ENCODE results near the gene CDC6.
A peak's percentile ranks its signal among the peaks of the same experiment; 100 is the strongest.

Gene CDC6

DNA sequence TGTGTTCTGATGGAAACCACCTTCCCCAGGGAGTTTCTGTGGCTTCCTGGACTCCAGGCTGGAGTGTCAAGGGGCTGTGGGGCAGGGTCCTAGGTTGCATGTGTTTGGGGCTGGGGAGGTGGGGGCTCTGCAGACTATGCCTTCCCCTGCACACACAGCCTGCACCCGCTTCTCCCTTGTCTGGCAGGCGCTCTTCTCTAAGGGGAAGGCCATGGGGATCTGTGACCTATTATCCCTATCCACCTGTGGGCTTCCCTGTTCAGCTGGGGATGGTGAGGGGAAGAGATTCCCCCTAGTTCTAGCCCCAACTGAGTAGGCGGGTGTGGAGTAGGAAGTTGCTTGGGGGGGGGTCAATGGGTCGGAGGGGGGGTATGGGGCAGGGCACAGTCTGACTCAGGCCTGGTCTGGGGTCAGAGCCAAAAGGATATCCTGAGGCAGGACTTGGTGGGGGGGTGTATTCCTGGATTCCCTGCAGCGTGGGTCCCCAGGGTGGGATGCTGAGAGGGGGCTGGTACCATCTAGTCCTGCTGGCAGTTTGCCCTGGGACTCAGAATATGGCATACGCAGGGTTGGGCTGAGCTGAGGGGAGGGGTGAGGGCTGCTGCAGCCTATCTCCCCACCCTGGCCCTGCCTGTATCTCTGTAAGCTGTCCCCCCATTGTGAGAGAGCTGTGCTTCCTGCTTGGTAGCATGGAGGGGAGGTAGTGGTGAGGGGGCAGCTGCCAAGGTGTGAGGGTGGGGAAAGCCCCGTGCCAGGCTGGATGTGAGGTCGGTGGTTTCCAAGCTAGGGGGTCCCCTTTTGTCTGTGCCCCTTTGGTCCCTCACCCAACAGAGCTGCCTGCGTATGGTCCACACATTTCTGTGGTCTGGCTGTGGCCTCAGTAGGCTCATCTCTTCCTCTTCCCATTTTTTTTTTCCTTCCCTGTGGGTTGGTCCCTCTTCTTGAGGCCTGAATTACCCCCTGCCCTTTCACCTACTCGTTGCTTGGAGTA lies 36.0 kb downstream of the CDC6 start:
- DNase-seq (ENCODE audit: low read depth), result peak; percentile 83

- no peak for DNase-seq (ENCODE audit: low read depth)
These were observed 37.7 kb downstream of the CDC6 start for GRCh38 chr17:40325156-40326013.

- no peak for DNase-seq (ENCODE audit: low read depth)
These were observed 38.5 kb downstream of the CDC6 start for GRCh38 chr17:40326014-40326831.

DNA sequence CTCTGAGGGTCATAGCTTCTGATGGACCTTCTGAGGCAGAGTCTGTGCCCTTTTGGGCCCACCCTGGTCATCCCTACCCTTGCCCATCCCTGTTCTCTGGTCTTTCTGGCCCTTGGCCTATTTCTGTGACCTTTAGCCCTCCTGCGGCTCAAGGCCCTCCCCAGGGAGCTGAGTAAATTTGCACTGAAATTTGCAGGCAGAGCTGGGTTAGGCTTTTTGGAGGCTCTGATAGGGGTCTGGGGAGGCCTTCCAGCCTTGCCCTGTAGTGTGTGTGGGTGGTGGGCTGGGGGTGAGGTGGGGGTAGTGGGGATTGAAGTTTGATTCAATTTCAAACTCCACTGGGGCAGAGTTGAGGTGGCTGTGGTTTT lies 39.1 kb downstream of the CDC6 start:
- DNase-seq (ENCODE audit: low read depth), result no peak

GRCh38 chr17:40327244-40327729 lies 39.6 kb downstream of the CDC6 start:
- DNase-seq (ENCODE audit: low read depth), result no peak

GRCh38 chr17:40327735-40328385 lies 40.2 kb downstream of the CDC6 start:
- DNase-seq (ENCODE audit: low read depth), result no peak

DNA sequence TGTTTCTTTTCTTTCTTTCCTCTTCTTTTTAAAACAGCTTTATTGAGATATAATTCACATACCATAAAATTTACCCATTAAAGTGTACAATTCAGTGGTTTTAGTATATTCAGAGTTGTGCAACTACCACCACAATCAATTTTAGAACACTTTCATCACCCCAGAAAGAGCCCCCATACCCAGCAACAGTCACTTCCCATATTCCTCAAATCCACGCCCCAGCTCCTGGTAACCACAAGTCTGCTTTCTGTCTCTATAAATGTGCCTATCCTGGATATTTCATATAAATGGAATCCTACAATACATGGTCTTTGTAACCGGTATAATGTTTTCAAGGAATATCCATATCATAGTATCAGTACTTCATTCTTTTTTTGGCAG lies 40.7 kb downstream of the CDC6 start:
- DNase-seq (ENCODE audit: low read depth), result no peak

- DNase-seq (ENCODE audit: low read depth), result no peak
These were observed 42.4 kb downstream of the CDC6 start for GRCh38 chr17:40329839-40330794.

DNA sequence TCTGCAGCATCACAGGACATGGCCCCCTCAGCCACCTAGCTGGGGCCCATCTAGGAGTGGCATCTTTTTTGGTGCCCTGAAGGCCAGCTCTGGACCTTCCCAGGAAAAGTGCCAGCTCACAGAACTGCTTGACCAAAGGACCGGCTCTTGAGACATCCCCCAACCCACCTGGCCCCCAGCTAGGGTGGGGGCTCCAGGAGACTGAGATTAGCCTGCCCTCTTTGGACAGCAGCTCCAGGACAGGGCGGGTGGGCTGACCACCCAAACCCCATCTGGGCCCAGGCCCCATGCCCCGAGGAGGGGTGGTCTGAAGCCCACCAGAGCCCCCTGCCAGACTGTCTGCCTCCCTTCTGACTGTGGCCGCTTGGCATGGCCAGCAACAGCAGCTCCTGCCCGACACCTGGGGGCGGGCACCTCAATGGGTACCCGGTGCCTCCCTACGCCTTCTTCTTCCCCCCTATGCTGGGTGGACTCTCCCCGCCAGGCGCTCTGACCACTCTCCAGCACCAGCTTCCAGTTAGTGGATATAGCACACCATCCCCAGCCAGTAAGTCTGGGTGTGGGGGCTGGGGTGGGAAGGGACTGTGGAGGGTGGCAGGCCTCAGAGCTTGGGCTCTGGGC lies 43.3 kb downstream of the CDC6 start:
- no peak for DNase-seq (ENCODE audit: low read depth)

GRCh38 chr17:40331743-40332641 lies 44.3 kb downstream of the CDC6 start:
- DNase-seq (ENCODE audit: low read depth), result no peak

- no peak for DNase-seq (ENCODE audit: low read depth)
These were observed 46.2 kb downstream of the CDC6 start for GRCh38 chr17:40333781-40334448.

DNA sequence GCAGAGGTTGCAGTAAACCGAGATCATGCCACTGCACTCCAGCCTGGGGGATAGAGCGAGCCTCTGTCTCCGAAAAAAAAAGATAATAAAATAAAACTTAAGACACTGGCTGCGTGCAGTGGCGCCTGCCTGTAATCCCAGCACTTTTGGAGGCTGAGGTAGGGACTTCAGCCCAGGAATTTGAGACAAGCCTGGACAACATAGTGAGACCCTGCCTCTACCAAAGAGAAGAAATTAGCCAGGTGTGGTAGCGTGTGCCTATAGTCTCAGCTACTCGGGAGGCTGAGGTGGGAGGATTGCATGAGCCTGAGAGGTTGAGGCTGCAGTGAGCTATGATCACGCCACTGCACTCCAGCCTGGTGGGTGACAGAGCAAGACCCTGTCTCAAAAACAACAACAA lies 47.9 kb downstream of the CDC6 start:
- no peak for DNase-seq (ENCODE audit: low read depth)

DNA sequence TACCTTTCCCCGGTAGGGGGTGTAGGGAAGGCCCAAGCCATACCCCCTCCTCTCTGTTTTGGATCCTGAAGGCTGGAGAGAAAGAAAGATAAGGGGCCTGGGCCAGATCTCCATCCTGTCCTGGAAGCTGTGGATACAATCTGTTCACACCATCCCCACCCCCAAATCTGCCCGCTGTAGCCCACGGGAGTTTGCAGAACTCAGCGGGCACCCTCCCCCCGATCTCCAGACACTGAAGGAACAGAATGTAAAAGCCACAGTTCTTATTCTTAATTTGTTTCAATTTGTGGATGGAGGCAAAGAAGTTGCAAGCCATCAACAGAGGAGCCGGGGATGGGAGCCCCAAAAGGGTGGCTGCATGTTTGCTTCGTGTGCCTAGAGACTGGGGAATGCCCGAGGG lies 49.7 kb downstream of the CDC6 start:
- no peak for DNase-seq (ENCODE audit: low read depth)

GRCh38 chr17:40338058-40338457 lies 50.4 kb downstream of the CDC6 start:
- no peak for DNase-seq (ENCODE audit: low read depth)

- DNase-seq (ENCODE audit: low read depth), result no peak
These were observed 51.4 kb downstream of the CDC6 start for GRCh38 chr17:40338941-40339649.

- no peak for DNase-seq (ENCODE audit: low read depth)
These were observed 52.6 kb downstream of the CDC6 start for GRCh38 chr17:40340327-40340726.
